ENCODE measurements around the gene GRPR.
"Not testable (repeated sequence)": the region's sequence is repeated elsewhere in the genome, so short reads cannot be mapped to it uniquely, and the experiment has no call there.

GRPR gene

DNA sequence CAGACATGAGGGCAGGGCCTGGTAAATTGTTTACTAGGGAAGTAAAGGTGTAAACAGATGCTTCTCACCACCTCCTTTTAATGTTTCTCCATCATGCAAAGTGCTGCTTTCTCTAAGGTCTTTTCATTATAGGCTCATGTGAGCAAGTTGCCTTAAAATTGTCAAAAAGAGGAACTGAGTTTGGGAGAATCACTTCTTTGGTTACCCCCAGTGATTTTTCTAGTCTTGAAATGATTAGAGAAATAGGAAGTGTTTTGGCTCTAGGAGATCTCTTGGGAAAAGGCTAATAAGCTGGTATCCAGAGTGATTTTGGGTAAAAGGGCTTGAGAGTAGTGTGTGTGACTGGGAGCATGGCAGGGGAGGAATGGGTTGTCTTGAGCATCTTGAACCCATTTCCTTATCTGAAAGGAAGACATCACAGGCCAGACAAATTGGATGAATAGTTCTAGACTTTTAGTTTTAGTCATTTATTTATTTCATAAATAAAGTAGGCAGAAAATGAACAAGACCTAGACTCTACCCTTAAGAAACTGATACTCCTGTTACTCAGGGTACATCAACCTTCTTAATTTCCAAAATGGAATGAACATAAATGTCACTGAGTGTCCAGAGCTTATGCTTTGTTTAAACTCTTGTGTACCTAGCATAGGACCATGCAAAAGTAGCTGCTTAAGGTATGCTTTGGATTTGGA, 14.2 kb downstream of the GRPR start:
- no peak for DNase-seq (ENCODE audit: low read depth)

- no peak for DNase-seq (ENCODE audit: low read depth)
Measured at GRCh38 chrX:16138108-16138427, 14.7 kb downstream of the GRPR start.

DNA sequence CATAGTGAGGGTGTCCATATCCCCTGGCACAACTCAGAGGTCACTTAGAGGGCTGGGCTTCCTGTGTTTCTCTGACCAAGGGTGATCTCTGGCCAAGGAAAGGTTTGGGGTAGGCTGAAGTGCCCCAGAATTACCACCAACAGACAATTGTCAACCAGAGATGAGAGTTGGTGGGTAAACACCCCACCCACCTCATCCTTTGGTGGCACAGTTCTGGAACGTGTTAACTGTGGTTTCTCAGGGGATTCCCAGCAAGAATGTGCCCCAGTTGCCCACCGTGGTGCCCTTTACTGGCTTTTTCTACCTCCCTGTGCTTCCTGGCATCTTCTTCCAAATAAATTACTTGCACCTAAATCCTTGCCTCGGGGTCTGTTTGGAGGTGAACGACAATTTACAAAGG, 17.1 kb downstream of the GRPR start:
- no peak for DNase-seq (ENCODE audit: low read depth)

GRCh38 chrX:16140983-16141382, 17.6 kb downstream of the GRPR start:
- DNase-seq (ENCODE audit: low read depth) = no peak

GRCh38 chrX:16141422-16142245, 18.3 kb downstream of the GRPR start:
- DNase-seq (ENCODE audit: low read depth) = no peak

DNA sequence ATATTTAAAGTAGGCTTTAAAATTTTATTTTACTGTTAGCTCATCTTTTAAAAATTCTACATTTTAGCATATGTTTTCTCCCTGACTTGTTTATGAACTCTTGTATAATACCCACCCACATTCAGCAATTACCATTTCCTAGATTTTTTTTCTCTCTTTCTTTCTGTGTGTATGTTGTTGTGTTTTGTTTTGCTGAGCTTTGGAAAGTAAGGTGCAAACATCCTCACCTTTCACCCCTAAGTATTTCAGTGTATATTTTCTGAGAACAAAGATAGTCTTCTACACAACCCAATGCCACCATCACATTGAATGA, 18.8 kb downstream of the GRPR start:
- no peak for DNase-seq (ENCODE audit: low read depth)

- DNase-seq (ENCODE audit: low read depth) = no peak
Measured at GRCh38 chrX:16143968-16144367, 20.6 kb downstream of the GRPR start.

DNA sequence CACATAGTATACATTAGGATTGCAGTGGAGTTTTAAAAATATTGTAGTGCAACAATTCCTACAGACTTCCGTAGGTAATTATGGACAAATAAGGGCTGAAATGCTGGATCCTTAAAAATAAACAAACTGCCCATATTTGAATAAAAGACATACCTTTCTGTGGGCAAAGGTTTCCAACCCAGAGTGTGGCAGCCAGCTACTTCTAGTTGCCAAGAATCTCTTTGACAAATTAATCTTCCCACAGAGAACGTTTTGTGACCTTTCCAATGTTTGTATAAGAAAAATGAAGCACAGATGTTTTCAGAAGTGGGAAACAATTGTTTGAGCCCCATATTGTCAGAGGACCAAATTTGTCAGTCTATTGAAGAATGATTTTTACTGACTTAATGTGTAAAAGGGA, 21.1 kb downstream of the GRPR start:
- peak; percentile 21 for DNase-seq (ENCODE audit: low read depth)

- not testable (repeated sequence) for DNase-seq (ENCODE audit: low read depth)
Measured at GRCh38 chrX:16145093-16145492, 21.7 kb downstream of the GRPR start.

DNA sequence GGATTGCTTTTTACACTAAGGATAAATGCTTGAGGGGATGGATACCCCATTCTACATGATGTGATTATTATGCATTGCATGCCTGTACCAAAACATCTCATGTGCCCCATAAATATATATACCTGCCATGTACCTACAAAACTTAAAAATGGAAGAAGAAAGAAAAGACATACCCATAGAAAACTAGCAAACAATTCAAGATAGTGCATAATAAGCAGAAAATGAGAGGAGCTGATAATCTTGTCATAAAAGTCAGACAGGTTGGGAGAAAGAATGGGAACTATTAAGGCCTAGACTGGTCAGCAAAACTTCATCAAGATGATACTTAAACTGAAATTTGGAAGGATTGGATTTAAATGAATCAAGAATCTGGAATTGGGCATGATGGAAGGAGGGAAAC, 22.3 kb downstream of the GRPR start:
- no peak for DNase-seq (ENCODE audit: low read depth)

DNA sequence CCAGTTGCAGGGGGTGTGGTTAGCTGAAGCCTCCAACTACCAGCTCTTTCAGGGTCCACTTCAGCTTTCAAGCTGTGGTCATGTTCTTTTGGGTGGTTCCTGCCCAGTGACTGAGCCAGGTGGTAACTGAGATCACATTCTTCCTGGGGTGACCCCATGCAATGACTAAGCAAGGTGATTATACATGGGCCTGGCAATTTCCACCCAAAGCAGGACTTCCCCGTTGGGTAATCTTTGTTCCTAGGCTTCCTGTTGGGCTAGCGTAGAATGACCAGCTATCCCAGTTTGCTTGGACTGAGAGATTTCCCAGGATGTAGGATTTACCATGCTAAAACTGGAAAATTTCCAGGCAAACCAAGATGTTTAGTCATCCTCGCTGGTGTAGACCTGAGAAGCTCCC, 25.5 kb downstream of the GRPR start:
- no peak for DNase-seq (ENCODE audit: low read depth)

GRCh38 chrX:16155581-16156096, 32.3 kb downstream of the GRPR start:
- DNase-seq (ENCODE audit: low read depth) = no peak

DNA sequence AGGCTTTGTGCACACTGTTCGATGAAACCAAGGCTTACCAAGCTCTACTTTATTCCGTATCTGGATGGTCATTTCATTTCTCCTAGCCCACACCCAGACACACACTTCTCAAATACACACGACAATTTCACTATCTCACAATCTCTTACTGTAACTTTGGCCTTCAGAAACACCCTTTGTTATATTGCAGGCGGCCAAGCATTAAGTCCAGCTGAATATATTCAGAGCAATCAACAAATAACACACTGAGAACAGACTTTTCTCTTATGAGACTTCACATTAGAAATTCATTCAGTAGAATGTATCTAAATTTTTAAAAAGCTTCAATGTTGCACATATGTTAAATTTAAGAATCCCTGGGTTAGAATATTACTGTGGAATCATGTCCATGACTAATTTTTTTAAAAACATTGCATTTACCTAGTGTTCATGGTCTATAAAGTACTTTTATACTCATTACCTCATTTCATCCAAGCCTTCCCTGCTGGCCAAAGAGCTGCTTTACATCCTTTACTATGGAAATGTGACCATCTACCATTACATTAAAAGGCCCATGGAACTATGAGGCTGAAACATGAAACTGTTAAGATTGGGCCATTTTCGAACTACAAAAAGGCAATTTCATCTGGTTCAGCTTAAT, 33.4 kb downstream of the GRPR start:
- DNase-seq (ENCODE audit: low read depth) = no peak

- DNase-seq (ENCODE audit: low read depth) = peak; percentile 41
Measured at GRCh38 chrX:16160729-16161128, 37.4 kb downstream of the GRPR start.

DNA sequence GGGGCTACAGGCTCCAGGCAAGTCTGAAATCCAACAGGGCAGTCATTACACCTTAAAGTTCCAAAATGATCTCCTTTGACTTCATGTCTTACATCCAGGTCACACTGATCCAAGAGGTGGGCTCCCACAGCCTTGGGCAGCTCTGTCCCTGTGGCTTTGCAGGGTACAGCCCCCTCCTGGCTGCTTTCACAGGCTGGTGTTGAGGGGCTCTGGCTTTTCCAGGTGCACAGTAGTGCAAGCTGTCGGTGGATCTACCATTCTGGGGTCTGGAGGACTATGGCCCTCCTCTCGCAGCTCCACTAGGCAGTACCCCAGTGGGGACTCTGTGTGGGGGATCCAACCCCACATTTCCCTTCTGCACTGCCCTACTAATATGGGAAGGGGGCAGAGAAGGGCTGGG, 37.8 kb downstream of the GRPR start:
- DNase-seq (ENCODE audit: low read depth) = not testable (repeated sequence)

DNA sequence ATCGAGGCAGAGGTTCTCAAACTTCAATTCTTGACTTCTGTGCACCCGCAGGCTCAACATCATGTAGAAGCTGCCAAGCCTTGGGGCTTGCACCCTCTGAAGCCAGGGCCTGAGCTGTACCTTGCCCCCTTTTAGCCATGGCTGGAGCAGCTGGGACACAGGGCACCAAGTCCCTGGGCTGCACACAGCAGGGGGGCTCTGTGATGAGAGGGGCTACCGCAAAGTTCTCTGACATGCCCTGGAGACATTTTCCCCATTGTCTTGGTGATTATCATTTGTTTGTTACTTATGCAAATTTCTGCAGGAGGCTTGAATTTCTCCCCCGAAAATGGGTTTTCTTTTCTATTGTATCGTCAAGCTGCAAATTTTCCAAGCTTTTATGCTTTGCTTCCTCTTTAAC, 39.0 kb downstream of the GRPR start:
- DNase-seq (ENCODE audit: low read depth) = no peak

GRCh38 chrX:16164748-16165147, 41.4 kb downstream of the GRPR start:
- no peak for DNase-seq (ENCODE audit: low read depth)

- no peak for DNase-seq (ENCODE audit: low read depth)
Measured at GRCh38 chrX:16167181-16167580, 43.8 kb downstream of the GRPR start, which contains the start of gene MAGEB17. MAGEB17 (plus strand) TSS chrX:16167481; CDS start chrX:16170383, 2,902 bp downstream.

DNA sequence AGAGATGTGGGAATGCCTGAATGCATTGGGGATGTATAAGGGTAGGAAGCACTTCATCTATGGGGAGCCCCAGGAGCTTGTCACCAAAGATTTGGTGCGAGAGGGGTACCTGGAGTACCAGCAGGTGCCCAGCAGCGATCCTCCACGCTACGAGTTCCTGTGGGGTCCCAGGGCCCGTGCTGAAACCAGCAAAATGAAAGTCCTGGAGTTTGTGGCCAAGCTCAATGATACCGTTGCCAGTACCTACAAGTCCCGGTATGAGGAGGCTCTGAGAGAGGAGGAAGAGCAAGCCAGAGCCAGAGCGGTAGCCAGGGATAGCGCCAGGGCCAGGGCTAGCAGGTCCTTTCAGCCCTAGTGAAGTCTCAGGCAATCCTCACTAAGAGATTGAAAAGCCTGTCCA, 47.7 kb downstream of the GRPR start:
- DNase-seq (ENCODE audit: low read depth) = no peak

DNA sequence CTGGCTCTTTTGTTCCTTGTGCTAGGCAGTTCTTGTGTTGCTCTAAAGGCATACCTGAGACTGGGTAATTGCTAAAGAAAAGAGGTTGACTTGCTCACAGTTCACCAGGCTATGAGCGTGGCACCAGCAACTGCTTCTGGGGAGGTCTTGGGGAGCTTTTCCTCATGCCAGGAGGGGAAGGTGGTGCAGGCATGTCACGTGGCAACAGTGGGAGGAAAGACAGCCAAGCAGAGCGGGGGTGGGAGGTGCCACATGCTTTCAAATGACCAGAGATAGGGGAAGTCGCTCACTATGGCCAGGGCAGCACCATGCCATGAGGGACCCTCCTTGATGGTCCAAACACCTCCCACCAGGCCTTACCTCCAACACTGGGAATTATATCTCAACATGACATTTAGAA, 48.6 kb downstream of the GRPR start:
- no peak for DNase-seq (ENCODE audit: low read depth)

GRCh38 chrX:16172391-16172790, 49.0 kb downstream of the GRPR start:
- no peak for DNase-seq (ENCODE audit: low read depth)

DNA sequence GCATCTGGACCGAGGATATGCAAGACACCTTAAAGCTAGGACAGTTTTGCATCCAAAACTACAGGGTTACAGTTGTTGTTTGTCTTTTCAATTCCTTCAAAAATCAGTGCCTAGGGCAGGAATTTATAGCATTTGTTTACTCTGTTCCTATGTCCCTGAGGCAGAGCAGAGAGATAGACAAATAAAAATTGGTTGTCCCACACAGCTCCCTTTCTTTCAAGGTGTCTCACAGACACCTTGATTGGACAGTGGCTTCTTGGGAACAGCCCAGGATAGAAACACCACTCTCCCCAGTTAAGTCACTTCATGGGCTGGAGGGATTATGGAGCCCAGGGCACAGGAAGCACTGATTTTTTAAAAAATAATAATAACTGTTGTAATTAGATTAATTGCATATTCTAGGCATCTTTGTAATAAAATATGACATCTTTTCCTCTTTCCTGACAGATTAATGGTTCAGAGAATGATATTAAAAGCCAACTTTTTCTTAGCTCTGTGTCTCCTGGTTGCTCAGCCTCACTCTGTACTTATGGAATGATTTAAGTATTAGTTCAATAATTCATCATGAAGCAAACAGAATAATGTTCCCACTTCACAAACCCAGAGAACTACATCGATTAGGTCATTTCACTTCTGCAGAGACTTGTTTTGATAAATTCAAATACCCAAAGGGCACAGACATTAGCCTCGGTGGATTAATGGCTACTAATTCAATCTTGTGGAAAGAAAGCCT, 52.1 kb downstream of the GRPR start:
- no peak for DNase-seq (ENCODE audit: low read depth)

DNA sequence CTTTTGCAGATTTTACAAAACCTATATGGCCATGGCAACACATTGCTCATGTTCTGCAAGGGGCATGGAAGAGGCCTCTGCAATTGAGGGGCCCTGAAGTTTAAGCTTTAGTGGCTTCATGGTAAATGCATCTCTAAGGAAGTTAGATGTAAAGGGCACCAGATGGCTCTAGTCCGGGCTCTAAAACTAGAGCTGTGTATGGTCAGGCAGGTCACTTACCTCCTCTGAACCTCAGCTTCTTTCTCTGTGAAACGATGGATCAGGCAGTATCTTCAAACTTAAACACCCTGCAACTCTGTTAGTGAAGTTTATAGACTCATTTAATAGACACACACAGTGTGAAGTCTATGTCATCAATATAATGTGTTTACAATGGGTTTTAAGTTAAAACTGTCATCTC, 53.9 kb downstream of the GRPR start:
- DNase-seq (ENCODE audit: low read depth) = no peak
